Measurements from ENCODE around the gene SERF1A. TPM values are rescaled to one million over a fixed set of nuclear protein-coding genes. Genes with fewer than 3 reads are reported as not detected.
"Not testable (repeated sequence)": the region's sequence is repeated elsewhere in the genome, so short reads cannot be mapped to it uniquely, and the experiment has no call there.

SERF1A gene
- total RNA-seq, 1 experiment from 2014 or later = 20.0 TPM

- not testable (repeated sequence) for H3K23me2 ChIP-seq (ENCODE audit: insufficient read length, low read depth, low read length, poor library complexity, severe bottlenecking); H3K79me1 ChIP-seq (ENCODE audit: insufficient read depth, low read depth, low read length, poor library complexity, severe bottlenecking); H2BK12ac ChIP-seq (ENCODE audit: insufficient read length, low read depth, low read length); H3K9me3 Mint-ChIP-seq; H3K27ac Mint-ChIP-seq; H4K8ac ChIP-seq (replicated peaks; ENCODE audit: insufficient read length, low read depth, low read length); H3K79me2 ChIP-seq (ENCODE audit: insufficient read depth, low read length); H3K56ac ChIP-seq (ENCODE audit: insufficient read length, low read depth, low read length); H3K27me3 ChIP-seq (ENCODE audit: insufficient read depth, low read length); H3T11ph ChIP-seq (ENCODE audit: low read length); H2AFZ ChIP-seq (ENCODE audit: low read length); H3K4me1 ChIP-seq (ENCODE audit: insufficient read depth, low read length); H4K91ac ChIP-seq (ENCODE audit: insufficient read length, low read depth, low read length); H3K36me3 Mint-ChIP-seq (ENCODE audit: insufficient read depth in 1 of 3, low read depth in 3 of 3); H4K20me1 ChIP-seq (ENCODE audit: control insufficient read depth, insufficient read depth, insufficient read length); H3K9ac ChIP-seq (ENCODE audit: extremely low read depth, insufficient read length, low read length); DNase-seq; H3K27me3 Mint-ChIP-seq (ENCODE audit: low read depth); H3K14ac ChIP-seq (ENCODE audit: insufficient read depth, low read length); H3K4ac ChIP-seq (ENCODE audit: low read depth, low read length); H3K4me2 ChIP-seq (ENCODE audit: insufficient read depth, insufficient read length, low read length); H2BK120ac ChIP-seq (ENCODE audit: low read depth, low read length, poor library complexity, severe bottlenecking); H3K9me3 ChIP-seq (ENCODE audit: control insufficient read depth, low read depth, low read length); H2BK20ac ChIP-seq (ENCODE audit: low read depth, low read length, poor library complexity, severe bottlenecking); H2BK15ac ChIP-seq (ENCODE audit: low read depth, low read length); H3K4me1 Mint-ChIP-seq; H2AK5ac ChIP-seq (ENCODE audit: insufficient read length, low read length); H3K23ac ChIP-seq (ENCODE audit: insufficient read length, low read depth, low read length); H3K27ac ChIP-seq (ENCODE audit: insufficient read length, low read depth, low read length); H3K4me3 Mint-ChIP-seq; H3K18ac ChIP-seq (ENCODE audit: insufficient read length, low read depth, low read length); H4K5ac ChIP-seq (ENCODE audit: insufficient read length, low read depth, low read length); H2BK5ac ChIP-seq (ENCODE audit: insufficient read length, low read length)
- WGBS (ENCODE audit: extremely low coverage, insufficient read length, low lambda C conversion rate) = no CpG with 5 or more reads among the region's 5 CpGs
These were observed 6.2 kb downstream of the SERF1A start for GRCh38 chr5:70906624-70907023.

- not testable (repeated sequence) for DNase-seq; H4K8ac ChIP-seq (replicated peaks; ENCODE audit: insufficient read length, low read depth, low read length); H3K9ac ChIP-seq (ENCODE audit: extremely low read depth, insufficient read length, low read length); H4K20me1 ChIP-seq (ENCODE audit: control insufficient read depth, insufficient read depth, insufficient read length); H3K4me3 Mint-ChIP-seq; H3T11ph ChIP-seq (ENCODE audit: low read length); H3K27ac Mint-ChIP-seq; H3K27me3 Mint-ChIP-seq (ENCODE audit: low read depth); H2BK5ac ChIP-seq (ENCODE audit: insufficient read length, low read length); H3K56ac ChIP-seq (ENCODE audit: insufficient read length, low read depth, low read length); H3K4me2 ChIP-seq (ENCODE audit: insufficient read depth, insufficient read length, low read length); H2BK12ac ChIP-seq (ENCODE audit: insufficient read length, low read depth, low read length); H3K9me3 Mint-ChIP-seq; H3K23ac ChIP-seq (ENCODE audit: insufficient read length, low read depth, low read length); H4K91ac ChIP-seq (ENCODE audit: insufficient read length, low read depth, low read length); H2BK15ac ChIP-seq (ENCODE audit: low read depth, low read length); H3K4me1 ChIP-seq (ENCODE audit: insufficient read depth, low read length); H3K14ac ChIP-seq (ENCODE audit: insufficient read depth, low read length); H2AFZ ChIP-seq (ENCODE audit: low read length); H3K18ac ChIP-seq (ENCODE audit: insufficient read length, low read depth, low read length); H3K79me2 ChIP-seq (ENCODE audit: insufficient read depth, low read length); H3K79me1 ChIP-seq (ENCODE audit: insufficient read depth, low read depth, low read length, poor library complexity, severe bottlenecking); H4K5ac ChIP-seq (ENCODE audit: insufficient read length, low read depth, low read length); H3K4me1 Mint-ChIP-seq; H3K27me3 ChIP-seq (ENCODE audit: insufficient read depth, low read length); H3K4ac ChIP-seq (ENCODE audit: low read depth, low read length); H3K9me3 ChIP-seq (ENCODE audit: control insufficient read depth, low read depth, low read length); H3K27ac ChIP-seq (ENCODE audit: insufficient read length, low read depth, low read length); H2AK5ac ChIP-seq (ENCODE audit: insufficient read length, low read length); H3K23me2 ChIP-seq (ENCODE audit: insufficient read length, low read depth, low read length, poor library complexity, severe bottlenecking); H2BK120ac ChIP-seq (ENCODE audit: low read depth, low read length, poor library complexity, severe bottlenecking); H2BK20ac ChIP-seq (ENCODE audit: low read depth, low read length, poor library complexity, severe bottlenecking); H3K36me3 Mint-ChIP-seq (ENCODE audit: insufficient read depth in 1 of 3, low read depth in 3 of 3)
These were observed 16.4 kb downstream of the SERF1A start for GRCh38 chr5:70916829-70917228.

DNA sequence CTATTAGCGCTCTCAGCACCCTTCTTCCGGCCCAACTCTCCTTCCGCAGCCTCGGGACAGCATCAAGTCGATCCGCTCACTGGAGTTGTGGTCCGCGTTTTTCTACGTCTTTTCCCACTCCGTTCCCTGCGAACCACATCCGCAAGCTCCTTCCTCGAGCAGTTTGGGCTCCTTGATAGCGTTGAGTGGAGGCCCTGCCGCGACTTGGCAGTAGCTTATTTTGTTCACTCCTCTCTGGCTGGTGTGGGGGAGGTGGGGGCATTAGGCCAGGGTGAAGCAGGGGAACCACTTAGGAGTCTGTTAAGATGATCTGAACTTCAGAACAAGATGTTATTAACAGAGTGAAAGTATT is 24.7 kb downstream of the SERF1A start:
- not testable (repeated sequence) for H3K79me1 ChIP-seq (ENCODE audit: insufficient read depth, low read depth, low read length, poor library complexity, severe bottlenecking); H3K27me3 Mint-ChIP-seq (ENCODE audit: low read depth); H3K4me3 Mint-ChIP-seq; H2BK12ac ChIP-seq (ENCODE audit: insufficient read length, low read depth, low read length); H3K23me2 ChIP-seq (ENCODE audit: insufficient read length, low read depth, low read length, poor library complexity, severe bottlenecking); H2BK20ac ChIP-seq (ENCODE audit: low read depth, low read length, poor library complexity, severe bottlenecking); H3K4me1 Mint-ChIP-seq; H3K4ac ChIP-seq (ENCODE audit: low read depth, low read length); H2BK120ac ChIP-seq (ENCODE audit: low read depth, low read length, poor library complexity, severe bottlenecking); H3K27ac ChIP-seq (ENCODE audit: insufficient read length, low read depth, low read length); H3K14ac ChIP-seq (ENCODE audit: insufficient read depth, low read length); H3K79me2 ChIP-seq (ENCODE audit: insufficient read depth, low read length); H3K27me3 ChIP-seq (ENCODE audit: insufficient read depth, low read length); H2BK15ac ChIP-seq (ENCODE audit: low read depth, low read length); H3K18ac ChIP-seq (ENCODE audit: insufficient read length, low read depth, low read length); H3K23ac ChIP-seq (ENCODE audit: insufficient read length, low read depth, low read length); H3K4me1 ChIP-seq (ENCODE audit: insufficient read depth, low read length); H3K4me2 ChIP-seq (ENCODE audit: insufficient read depth, insufficient read length, low read length); H3K36me3 Mint-ChIP-seq (ENCODE audit: insufficient read depth in 1 of 3, low read depth in 3 of 3); H4K91ac ChIP-seq (ENCODE audit: insufficient read length, low read depth, low read length); H3K56ac ChIP-seq (ENCODE audit: insufficient read length, low read depth, low read length); H3K9ac ChIP-seq (ENCODE audit: extremely low read depth, insufficient read length, low read length); DNase-seq; H3T11ph ChIP-seq (ENCODE audit: low read length); H3K9me3 Mint-ChIP-seq; H4K20me1 ChIP-seq (ENCODE audit: control insufficient read depth, insufficient read depth, insufficient read length); H4K5ac ChIP-seq (ENCODE audit: insufficient read length, low read depth, low read length); H2AK5ac ChIP-seq (ENCODE audit: insufficient read length, low read length); H2BK5ac ChIP-seq (ENCODE audit: insufficient read length, low read length); H3K9me3 ChIP-seq (ENCODE audit: control insufficient read depth, low read depth, low read length); H2AFZ ChIP-seq (ENCODE audit: low read length); H3K27ac Mint-ChIP-seq; H4K8ac ChIP-seq (replicated peaks; ENCODE audit: insufficient read length, low read depth, low read length)
- no CpG with 5 or more reads among the region's 16 CpGs for WGBS (ENCODE audit: extremely low coverage, insufficient read length, low lambda C conversion rate)

Data from H9 (cell line).